GM06990 (cell line): Measurements from ENCODE around the gene ZNF853.
A peak's percentile ranks its signal among the peaks of the same experiment; 100 is the strongest.
"Not testable (repeated sequence)": the region's sequence is repeated elsewhere in the genome, so short reads cannot be mapped to it uniquely, and the experiment has no call there.

ENCODE experiments used
- DNase-seq: peaks from one replicate; pipeline ENCODE4 v3.0.0-alpha.2; 2011; ENCODE audit not compliant: insufficient read length; ENCODE audit errors: extremely low read depth
- H3K27me3 ChIP-seq: replicated peaks from 2 replicates; pipeline ENCODE4 v1.6.0; 2011; ENCODE audit warnings: low read length; ENCODE audit not compliant: control insufficient read depth, insufficient read depth
- H3K36me3 ChIP-seq: 2 replicates; pipeline ENCODE4 v1.5.1; 2011; ENCODE audit warnings: low read length; ENCODE audit not compliant: control insufficient read depth, insufficient read depth
- H3K4me3 ChIP-seq: replicated peaks from 2 replicates; pipeline ENCODE4 v1.5.1; 2011; ENCODE audit warnings: low read depth, mild to moderate bottlenecking, control low read depth, low read length
- TF ChIP-seq, protein P1 (sequence below): IDR thresholded peaks from 2 replicates; pipeline ENCODE4 v1.5.1; 2011; ENCODE audit warnings: low read length, control low read depth, mild to moderate bottlenecking, inconsistent platforms; ENCODE audit not compliant: insufficient read depth, poor library complexity, severe bottlenecking

ZNF853 gene

GRCh38 chr7:6630007-6630849, 14.8 kb downstream of the ZNF853 start:
- Histone ChIP-seq H3K36me3 (no peaks in the 10 kb centered on the region), H3K27me3 (no peaks in the 10 kb centered on the region), H3K4me3 (no peak overlapping the region)
- TF ChIP-seq, protein P1, sequence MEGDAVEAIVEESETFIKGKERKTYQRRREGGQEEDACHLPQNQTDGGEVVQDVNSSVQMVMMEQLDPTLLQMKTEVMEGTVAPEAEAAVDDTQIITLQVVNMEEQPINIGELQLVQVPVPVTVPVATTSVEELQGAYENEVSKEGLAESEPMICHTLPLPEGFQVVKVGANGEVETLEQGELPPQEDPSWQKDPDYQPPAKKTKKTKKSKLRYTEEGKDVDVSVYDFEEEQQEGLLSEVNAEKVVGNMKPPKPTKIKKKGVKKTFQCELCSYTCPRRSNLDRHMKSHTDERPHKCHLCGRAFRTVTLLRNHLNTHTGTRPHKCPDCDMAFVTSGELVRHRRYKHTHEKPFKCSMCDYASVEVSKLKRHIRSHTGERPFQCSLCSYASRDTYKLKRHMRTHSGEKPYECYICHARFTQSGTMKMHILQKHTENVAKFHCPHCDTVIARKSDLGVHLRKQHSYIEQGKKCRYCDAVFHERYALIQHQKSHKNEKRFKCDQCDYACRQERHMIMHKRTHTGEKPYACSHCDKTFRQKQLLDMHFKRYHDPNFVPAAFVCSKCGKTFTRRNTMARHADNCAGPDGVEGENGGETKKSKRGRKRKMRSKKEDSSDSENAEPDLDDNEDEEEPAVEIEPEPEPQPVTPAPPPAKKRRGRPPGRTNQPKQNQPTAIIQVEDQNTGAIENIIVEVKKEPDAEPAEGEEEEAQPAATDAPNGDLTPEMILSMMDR = no peak
- no peak for DNase-seq

- TF ChIP-seq, protein P1 = no peak
- H3K4me3 ChIP-seq = no peak overlapping the region
- no peaks in the 10 kb centered on the region for H3K27me3 ChIP-seq
- no peak for DNase-seq
- no peaks in the 10 kb centered on the region for H3K36me3 ChIP-seq
Measured at GRCh38 chr7:6631605-6632004, 16.2 kb downstream of the ZNF853 start.

DNA sequence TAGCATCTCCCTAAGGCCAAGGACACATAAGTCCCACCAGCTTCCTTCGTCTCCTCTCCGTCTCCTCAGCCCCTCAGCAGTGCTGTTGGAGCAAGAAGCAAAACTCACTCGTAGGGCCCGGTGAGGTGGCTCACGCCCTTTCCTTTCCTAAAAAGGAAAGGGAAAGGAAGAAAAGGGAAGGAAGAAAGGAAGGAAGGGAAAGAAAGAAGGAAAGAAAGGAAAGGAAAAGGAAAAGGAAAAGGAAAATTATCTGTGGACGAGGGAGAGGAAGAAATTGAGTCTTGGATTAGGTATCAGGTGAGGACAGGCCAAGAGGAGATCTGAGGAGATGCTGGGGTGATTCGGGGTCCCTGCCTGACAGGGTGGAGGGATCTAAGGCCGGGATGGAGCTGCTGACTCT, 18.6 kb downstream of the ZNF853 start:
- Histone ChIP-seq H3K27me3 (no peaks in the 10 kb centered on the region), H3K36me3 (no peaks in the 10 kb centered on the region; the same call in 1 of the 2 replicates), H3K4me3 (no peak overlapping the region)
- TF ChIP-seq, protein P1 = no peak
- DNase-seq = no peak

- not testable (repeated sequence) for DNase-seq, H3K36me3 ChIP-seq, H3K4me3 ChIP-seq, H3K27me3 ChIP-seq
Measured at GRCh38 chr7:6634971-6635370, 19.6 kb downstream of the ZNF853 start.

DNA sequence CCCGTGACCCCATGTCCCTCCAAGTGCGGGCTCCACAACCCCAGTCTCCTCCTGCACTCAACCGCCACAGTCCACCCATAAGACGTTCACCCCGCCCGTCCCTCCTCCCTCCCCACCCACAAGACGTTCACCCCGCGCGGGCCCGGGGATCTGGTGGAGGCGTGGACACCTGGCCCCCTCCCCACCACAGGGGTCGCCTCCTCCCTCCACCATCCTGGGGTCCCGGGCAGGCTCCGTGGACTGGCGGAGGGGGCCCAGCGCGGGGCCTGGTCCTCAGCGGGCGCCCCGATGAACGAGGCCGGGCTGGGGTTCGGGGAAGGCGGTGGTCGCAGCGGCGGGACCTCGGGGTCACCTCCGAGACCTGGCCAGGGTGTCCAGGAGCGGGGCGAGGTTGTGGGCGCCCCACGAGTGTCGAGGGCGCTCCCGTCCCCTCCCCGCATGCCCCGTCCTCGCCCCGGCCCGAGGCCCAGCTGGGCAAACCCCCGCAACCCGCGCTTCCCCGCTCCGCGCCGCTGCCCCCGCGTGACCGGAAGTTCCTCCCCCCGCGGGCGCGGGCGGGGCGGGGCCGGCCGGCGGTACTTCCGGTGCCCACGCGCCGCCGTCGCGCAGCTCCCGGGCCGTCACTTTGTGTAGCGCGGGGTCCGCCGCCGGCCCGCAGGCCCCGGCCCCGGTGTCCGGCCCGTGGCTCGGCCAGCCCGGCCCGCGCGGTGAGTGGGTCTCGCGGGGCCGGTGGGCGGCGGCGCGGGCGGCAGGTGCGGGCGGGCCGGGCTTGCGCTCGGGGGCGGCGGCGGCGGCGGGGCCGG, 21.5 kb downstream of the ZNF853 start, which contains the start of gene ZNF316:
ZNF316 (plus strand) TSS at position 578 of the 803 bp plus-strand sequence. CDS start 5,092 bp downstream, outside the sequence.
- Histone ChIP-seq H3K4me3 (peak within 1 kb of the TSS; percentile 68), H3K27me3 (no peaks in the 10 kb centered on the region), H3K36me3 (peaks cover 6% of the 10 kb centered on the region)
- TF ChIP-seq, protein P1 = no peak
- peak; percentile 80 for DNase-seq

DNA sequence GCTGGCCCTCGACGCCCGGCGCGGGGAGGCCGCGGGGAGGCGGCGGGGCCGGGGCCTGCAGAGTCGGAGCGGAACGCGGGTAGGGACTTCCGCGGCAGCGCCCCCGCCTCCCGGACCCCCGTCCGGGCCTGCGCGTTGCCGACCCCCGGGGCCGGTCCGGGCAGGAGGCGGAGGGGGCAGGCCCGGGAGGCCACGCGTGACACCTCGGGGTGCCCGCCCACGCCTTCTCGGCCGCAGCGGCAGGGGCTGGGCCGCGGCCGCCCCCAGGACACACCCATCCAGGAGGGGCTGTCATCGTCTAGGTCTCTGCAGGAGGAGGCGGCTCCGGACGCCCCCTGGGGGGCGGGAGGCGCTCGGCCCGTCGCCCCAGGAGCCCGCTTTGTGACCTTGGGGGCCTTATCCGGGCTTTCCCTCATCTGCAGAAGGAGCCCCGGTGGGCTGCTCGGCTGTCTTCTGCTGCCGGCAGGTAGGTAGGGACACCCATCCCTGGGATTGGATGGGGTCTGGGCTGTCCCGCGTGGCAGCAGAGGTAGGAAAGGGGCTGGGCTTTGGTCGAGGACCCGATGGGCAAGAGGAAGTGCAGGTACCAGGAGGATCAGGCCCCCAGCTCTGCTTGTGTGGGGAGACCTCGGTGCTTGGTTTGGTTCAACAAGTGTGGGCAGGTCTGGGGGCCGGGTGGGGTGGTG, 22.3 kb downstream of the ZNF853 start:
- peak; percentile 85 for DNase-seq
- TF ChIP-seq, protein P1 = peak; percentile 68
- peak overlapping the region; percentile 68 for H3K4me3 ChIP-seq

More for the DNA sequence above, 22.3 kb downstream of the ZNF853 start:
- Histone ChIP-seq H3K36me3 (peaks cover 6% of the 10 kb centered on the region), H3K27me3 (no peaks in the 10 kb centered on the region)
